DMS79 (cell line): Measurements from ENCODE around the gene ANKRD37.

Experiments
- DNase-seq: peaks from one replicate; lab custom pipeline; 2025; lab: John Stamatoyannopoulos, UW

Gene ANKRD37

DNA sequence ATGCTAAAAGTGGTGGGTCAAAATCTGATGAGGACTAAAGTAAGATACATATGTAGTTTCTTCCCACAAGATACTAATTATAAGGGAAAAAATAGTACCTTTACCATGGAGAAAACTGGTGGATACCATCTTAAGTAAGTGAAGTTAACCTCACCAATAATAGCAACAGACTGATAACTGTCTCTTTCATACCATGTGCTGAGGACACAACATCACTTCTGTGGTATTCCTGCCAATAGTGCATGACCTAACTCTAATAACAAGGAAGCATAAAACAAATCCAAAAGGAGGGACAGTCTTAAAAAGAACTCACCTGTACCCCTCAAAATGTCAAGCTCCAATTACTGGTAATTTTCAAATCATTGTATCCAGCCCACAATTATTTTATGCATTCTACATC is 20.3 kb downstream of the ANKRD37 start:
- DNase-seq = no peak

DNA sequence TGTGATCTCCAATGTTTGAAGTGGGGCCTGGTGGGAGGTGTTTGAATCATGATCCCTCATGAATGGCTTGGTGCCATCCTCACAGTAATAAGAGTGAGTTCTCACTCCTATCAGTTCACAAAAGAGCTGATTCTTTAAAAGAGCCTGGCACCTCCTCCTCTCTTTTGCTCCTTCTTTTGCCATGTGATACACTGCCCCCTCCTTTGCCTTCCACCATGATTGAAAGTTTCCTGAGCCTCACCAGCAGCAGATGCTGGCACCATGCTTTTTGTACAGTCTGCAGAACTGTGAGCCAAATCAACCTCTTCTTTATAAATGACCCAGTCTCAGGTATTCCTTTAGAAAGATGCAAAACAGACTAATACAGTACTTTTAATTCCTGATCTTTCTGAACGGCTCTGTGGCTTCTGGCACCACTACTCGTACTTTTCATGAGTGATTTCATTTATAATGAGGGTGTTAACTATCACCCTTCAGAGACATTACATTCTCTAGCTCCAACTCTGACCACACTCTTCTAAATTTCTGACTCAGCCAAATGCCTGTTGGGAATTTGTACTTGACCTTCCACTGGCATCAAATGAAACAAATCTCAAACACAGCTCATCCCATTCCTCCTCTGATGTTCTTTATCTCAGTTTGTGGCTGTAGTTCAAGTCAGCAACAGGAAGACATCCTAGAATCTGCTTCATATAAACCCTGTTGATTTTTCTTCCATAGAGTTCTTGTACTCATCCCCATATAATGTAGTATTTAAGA is 24.9 kb downstream of the ANKRD37 start:
- peak; percentile 20 for DNase-seq

DNA sequence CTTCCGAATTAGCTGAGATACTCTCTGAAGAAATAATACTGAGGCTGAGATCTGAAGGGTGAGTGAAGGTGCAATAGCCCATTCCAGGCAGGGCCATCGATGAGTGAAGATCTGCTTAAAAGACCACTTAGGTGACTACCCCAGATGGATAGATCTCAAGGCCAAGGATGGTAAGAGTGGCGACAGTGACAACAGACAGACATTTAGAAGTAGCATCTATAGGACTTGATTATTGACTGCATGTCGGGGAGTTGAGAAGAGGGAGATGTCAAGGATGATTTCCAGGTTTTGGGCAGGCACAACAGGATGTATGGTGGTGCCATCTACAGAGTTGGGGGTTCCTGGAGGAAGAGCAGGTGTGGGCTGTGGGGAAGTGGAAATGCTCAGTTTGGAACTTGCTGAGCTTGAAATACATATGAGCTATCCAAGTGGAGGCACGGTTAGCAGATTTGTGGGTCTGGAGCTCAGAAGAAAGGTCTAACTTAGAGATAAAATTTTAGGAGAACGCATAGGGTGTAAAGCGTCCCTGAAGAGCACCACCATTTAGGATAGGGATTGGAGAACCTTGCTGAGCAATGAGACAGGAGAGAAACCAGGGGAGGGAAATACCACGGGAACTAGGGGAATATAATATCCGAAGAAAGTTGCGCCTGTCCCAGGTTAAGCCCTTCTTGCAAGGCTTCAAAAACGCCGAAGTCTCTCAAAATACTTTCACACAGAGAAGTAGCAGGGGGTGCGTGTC is 28.4 kb downstream of the ANKRD37 start:
- no peak for DNase-seq

DNA sequence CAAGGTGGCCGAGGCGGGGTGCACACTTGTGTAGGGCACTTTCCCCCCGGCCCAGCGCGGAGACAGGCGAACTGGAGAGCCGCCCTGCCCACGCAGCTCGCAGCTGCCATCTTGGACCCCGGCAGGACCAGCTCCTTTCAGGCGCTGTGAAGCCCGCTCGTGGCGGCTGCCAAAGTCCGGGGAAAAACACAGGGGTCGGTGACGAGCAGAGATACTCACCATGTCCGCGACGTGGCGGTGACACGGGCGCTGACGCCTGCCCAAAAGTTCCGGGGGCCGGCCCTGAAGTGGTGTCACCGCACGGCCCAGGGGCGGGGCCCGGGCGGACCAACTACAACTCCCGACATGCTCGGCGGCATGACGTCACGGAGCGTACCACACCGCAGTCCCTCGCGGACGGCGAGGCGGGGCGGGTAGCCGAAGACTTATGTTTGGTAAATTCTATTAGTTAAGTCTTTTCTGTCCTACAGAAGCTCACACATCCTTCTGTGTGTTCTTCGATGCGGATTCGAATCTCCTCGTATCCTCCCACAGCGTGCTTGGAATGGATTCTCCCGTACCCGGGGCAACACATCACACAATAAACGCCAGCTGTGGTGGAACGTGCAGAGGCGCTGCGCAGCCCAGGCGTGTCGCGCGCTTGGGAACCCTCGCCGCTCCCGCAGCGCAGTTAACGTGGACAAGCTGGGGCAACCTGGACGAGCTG is 29.2 kb downstream of the ANKRD37 start, which contains the start of gene UFSP2:
TSS of gene UFSP2 (minus strand) at position 318 of the 706 bp plus-strand sequence. CDS start at position 222, 96 bp downstream.
- peak; percentile 44 for DNase-seq

DNA sequence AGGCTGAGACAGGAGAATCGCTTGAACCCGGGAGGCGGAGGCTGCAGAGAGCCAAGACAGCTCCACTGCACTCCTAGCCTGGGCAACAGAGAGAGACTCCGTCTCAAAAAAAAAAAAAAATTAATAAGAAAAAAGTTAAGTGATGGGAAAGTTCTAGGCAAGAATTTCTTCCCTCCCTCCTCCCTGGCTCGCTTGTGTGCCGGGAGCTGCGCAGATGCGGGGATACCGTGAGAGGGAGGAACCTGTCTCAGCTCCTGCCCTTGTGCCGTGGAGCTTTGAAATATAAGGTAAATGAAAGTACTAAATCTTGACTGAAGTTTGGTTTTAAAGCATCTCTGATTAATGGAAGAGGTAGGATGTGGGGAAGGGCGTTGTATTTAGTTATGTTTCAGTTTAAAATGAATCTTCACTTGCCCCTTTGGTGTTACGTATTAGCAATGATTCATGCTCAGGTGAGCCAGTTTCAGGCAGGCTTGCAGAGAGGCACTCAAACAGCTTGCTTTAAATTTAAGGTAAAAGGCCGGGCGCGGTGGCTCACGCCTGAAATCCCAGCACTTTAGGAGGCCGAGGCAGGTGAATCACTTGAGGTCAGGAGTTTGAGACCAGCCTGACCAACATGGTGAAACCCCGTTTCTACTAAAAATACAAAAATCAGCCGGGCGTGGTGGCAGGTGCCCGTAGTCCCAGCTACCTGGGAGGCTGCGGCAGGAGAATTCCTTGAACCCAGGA is 30.5 kb downstream of the ANKRD37 start:
- no peak for DNase-seq

DNA sequence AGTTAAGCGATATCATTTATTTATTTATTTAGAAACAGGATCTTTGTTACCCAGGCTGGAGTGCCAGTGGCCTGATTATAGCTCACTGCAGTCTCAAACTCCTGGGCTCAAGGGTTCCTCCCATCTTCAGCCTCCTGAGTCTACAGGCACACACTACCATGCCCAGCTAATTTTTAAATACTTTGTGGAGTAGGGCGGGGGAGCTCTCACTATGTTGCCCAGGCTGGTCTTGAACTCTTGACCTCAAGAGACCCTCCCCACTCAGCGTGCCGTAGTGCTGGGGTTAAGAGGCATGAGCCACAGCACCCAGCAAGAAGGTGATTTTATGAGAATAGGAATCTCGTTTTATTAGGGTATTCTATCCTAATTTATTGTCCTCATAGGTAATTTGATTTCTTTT is 33.0 kb downstream of the ANKRD37 start:
- no peak for DNase-seq

DNA sequence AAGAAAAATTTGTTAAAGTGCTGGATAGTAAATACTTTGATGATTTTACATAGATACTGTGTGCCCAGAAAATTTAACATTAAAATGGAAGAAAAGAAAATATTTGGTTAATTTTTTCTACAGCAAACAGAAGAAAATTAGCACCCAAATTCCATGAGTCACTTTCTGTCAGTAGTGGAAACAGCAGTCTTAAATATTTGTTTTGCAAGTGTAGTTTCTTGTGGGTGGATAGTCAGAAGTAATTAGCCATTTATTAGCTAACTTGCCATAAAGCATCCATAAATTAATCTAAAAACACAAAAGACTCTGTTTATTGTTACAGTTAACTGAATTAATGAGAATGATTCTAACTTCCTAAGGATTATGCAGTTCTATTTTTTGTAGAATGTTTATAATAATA is 38.8 kb downstream of the ANKRD37 start:
- no peak for DNase-seq

DNA sequence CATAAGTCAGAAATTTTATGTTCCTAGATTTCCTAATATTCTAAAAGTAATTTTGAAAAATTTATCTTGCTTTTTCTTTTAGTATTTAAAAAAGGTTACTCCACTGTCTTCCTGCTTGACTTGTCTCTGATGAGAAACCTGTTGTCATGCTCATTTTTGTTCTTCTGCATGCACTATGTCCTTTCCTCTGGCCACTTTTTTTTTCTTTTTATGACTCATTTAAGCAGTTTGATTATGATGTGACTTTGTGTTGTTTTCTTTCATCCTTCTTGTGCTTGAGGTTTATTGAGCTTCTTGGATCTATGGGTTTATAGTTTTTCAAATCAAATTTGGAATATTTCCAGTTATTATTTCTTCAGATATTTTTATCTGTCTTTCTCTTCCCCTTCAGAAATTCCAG is 41.2 kb downstream of the ANKRD37 start:
- no peak for DNase-seq

DNA sequence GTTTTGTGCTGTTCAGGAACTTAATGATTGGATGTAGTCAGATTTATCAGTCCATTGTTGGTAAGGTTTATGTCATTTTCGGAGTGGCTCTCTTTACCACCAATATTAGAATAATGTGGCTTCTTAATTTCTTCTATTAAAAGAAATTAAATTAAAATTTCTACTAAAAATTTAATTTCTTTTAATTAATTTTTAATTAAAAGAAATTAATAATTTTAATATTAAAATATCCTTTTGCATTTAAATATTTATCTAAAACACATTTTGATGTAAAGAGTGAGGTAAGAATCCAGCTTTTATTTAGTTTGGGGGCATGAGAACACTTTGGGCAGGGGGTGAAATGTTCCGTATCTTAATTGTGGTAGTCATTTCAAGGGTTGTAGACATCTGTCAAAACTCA is 44.8 kb downstream of the ANKRD37 start:
- DNase-seq = no peak

DNA sequence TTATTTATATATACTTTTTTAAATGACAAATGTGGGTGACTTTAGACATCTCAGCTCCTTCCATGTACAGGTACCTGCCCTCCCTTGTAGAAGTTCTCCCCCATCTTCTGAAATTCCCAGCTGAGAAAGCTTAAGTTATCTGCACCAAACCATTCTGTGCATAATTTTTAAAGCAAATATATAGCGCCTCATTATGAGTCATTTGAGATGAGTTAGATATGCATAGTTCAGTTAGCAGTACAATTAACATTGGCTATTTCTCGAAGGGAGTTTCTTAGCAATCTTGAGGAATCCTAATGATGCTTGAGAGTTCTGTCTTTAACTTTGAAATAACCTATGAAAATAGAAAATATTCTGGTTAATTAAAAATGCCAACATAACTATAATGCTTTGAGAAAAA is 48.6 kb downstream of the ANKRD37 start:
- no peak for DNase-seq
